SK-N-SH (cell line): Measurements from ENCODE around the gene RASSF8.

Experiments used
- EZH2phosphoT487 ChIP-seq: fragments of 200-600 bp; sonication (generic); IDR thresholded peaks from 2 replicates; pipeline ENCODE4 v1.6.1; 2017; ENCODE audit warnings: low read depth, mixed run types, mild to moderate bottlenecking, antibody characterized with exemption, moderate library complexity, borderline replicate concordance
- GATA2 ChIP-seq: sonication (generic); formaldehyde crosslinking; IDR thresholded peaks from 2 replicates; pipeline ENCODE4 v1.5.0; 2020; ENCODE audit warnings: mild to moderate bottlenecking, missing genetic modification reagents
- MXI1 ChIP-seq: IDR thresholded peaks from 2 replicates; pipeline ENCODE4 v1.6.1; 2012; ENCODE audit warnings: mild to moderate bottlenecking, low read depth, low read length, improper control_type of control experiment
- TF ChIP-seq, protein P1 (sequence below): fragments of 200-600 bp; sonication (generic); IDR thresholded peaks from 2 replicates; pipeline ENCODE4 v1.6.1; 2017; ENCODE audit warnings: antibody characterized with exemption, mild to moderate bottlenecking, moderate library complexity
- TF ChIP-seq, protein P2 (sequence below): IDR thresholded peaks from 2 replicates; pipeline ENCODE4 v1.4.0; 2012; ENCODE audit warnings: low read depth

GRCh38 chr12:26123482-26123980 is 165.0 kb downstream of the RASSF8 start:
- TF ChIP-seq, protein P1, sequence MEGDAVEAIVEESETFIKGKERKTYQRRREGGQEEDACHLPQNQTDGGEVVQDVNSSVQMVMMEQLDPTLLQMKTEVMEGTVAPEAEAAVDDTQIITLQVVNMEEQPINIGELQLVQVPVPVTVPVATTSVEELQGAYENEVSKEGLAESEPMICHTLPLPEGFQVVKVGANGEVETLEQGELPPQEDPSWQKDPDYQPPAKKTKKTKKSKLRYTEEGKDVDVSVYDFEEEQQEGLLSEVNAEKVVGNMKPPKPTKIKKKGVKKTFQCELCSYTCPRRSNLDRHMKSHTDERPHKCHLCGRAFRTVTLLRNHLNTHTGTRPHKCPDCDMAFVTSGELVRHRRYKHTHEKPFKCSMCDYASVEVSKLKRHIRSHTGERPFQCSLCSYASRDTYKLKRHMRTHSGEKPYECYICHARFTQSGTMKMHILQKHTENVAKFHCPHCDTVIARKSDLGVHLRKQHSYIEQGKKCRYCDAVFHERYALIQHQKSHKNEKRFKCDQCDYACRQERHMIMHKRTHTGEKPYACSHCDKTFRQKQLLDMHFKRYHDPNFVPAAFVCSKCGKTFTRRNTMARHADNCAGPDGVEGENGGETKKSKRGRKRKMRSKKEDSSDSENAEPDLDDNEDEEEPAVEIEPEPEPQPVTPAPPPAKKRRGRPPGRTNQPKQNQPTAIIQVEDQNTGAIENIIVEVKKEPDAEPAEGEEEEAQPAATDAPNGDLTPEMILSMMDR, result no peak
- TF ChIP-seq, protein P2, sequence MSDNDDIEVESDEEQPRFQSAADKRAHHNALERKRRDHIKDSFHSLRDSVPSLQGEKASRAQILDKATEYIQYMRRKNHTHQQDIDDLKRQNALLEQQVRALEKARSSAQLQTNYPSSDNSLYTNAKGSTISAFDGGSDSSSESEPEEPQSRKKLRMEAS, result no peak
- TF ChIP-seq EZH2phosphoT487, result no peak
- TF ChIP-seq MXI1, result no peak
- TF ChIP-seq GATA2 (CRISPR knock-in tag), result no peak
